SU-DHL-6 (cell line): ENCODE measurements around the gene HNRNPUL1.

Source experiments
- EZH2phosphoT487 ChIP-seq: fragments of 200-600 bp; sonication (generic), shearing (Covaris generic); conservative IDR thresholded peaks from 2 replicates; pipeline ENCODE4 v1.6.1; 2018; ENCODE audit warnings: mild to moderate bottlenecking, antibody characterized with exemption, low read length, moderate library complexity, mixed read lengths
- TF ChIP-seq, protein P1 (sequence below): fragments of 200-600 bp; sonication (generic); IDR thresholded peaks from one replicate; pipeline ENCODE4 v1.5.1; 2017; ENCODE audit warnings: antibody characterized with exemption, mild to moderate bottlenecking, low read length, moderate library complexity; ENCODE audit not compliant: insufficient read depth, poor library complexity, severe bottlenecking

DNA sequence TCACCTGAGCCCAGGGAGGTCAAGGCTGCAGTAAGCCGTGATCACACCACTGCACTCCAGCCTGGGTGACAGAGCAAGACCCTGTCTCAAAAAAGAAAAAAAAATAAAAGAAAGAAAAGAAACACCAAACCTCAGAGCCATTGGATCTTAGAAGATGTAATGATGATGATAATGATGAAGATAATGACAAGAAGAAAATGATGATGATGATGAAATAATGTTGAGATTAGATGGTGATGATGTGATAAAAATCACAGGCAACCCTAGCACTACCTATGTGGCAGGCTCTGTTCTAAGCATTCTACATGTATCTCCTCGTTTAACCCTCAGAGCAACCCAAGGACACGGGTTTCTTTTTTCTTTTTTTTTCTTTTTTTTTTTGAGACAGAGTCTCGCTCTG lies 20.1 kb upstream of the HNRNPUL1 start:
- TF ChIP-seq, protein P1, sequence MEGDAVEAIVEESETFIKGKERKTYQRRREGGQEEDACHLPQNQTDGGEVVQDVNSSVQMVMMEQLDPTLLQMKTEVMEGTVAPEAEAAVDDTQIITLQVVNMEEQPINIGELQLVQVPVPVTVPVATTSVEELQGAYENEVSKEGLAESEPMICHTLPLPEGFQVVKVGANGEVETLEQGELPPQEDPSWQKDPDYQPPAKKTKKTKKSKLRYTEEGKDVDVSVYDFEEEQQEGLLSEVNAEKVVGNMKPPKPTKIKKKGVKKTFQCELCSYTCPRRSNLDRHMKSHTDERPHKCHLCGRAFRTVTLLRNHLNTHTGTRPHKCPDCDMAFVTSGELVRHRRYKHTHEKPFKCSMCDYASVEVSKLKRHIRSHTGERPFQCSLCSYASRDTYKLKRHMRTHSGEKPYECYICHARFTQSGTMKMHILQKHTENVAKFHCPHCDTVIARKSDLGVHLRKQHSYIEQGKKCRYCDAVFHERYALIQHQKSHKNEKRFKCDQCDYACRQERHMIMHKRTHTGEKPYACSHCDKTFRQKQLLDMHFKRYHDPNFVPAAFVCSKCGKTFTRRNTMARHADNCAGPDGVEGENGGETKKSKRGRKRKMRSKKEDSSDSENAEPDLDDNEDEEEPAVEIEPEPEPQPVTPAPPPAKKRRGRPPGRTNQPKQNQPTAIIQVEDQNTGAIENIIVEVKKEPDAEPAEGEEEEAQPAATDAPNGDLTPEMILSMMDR = no peak
- TF ChIP-seq EZH2phosphoT487 = no peak
